Activated CD4-positive, alpha-beta T cell treated with anti-CD3 and anti-CD28 coated beads, Interleukin-2, amount 10 ng/mL, durations not matched to agents 24 days and 14 days (primary cell): Measurements from ENCODE around the gene SAMD4A. TPM values are rescaled to one million over a fixed set of nuclear protein-coding genes. Genes with fewer than 3 reads are reported as not detected.
A peak's percentile ranks its signal among the peaks of the same experiment; 100 is the strongest.

Experiments
- DNase-seq: peaks from one replicate; pipeline ENCODE4 v3.0.0; 2022
- H3K27ac Mint-ChIP-seq: one replicate; pipeline ENCODE4 v1.8.0; 2022; ENCODE audit warnings: mild to moderate bottlenecking, mixed read lengths
- H3K27me3 Mint-ChIP-seq: one replicate; pipeline ENCODE4 v1.8.0; 2022; ENCODE audit warnings: mixed read lengths
- H3K36me3 Mint-ChIP-seq: one replicate; pipeline ENCODE4 v1.8.0; 2022; ENCODE audit warnings: low read depth, mild to moderate bottlenecking, mixed read lengths
- H3K4me1 Mint-ChIP-seq: one replicate; pipeline ENCODE4 v1.8.0; 2021; ENCODE audit warnings: mixed read lengths
- H3K4me3 Mint-ChIP-seq: one replicate; pipeline ENCODE4 v1.8.0; 2022; ENCODE audit warnings: mild to moderate bottlenecking, moderate library complexity, mixed read lengths
- H3K9me3 Mint-ChIP-seq: one replicate; pipeline ENCODE4 v1.8.0; 2021; ENCODE audit warnings: mixed read lengths
- intact Hi-C: fragments of 100-400 bp; cut with micrococcal nuclease; formaldehyde crosslinking; loops from one replicate; pipeline ENCODE4 v1.15.1; 2023
- total RNA-seq: library from RNA; stranded (reverse); gene quantifications from 2 replicates; pipeline ENCODE4 v1.2.3, GENCODE V29; 2022

SAMD4A gene
- total RNA-seq, 1 donor from 2014 or later, result 4.6 TPM

- Mint-ChIP-seq H3K4me1 (peaks cover 35% of the 10 kb centered on the region), H3K9me3 (no peaks in the 10 kb centered on the region), H3K27me3 (peaks cover 33% of the 10 kb centered on the region), H3K27ac (no peak overlapping the region), H3K36me3 (no peaks in the 10 kb centered on the region), H3K4me3 (no peak overlapping the region)
- intact Hi-C loops, result loop anchor here (5.0 kb wide), 1 partner anchor 46 kb away; no protein-coding TSS in a partner anchor
- DNase-seq, result no peak
Observed at GRCh38 chr14:54686219-54686870, 119.4 kb downstream of the SAMD4A start.

GRCh38 chr14:54686871-54687749 is 120.2 kb downstream of the SAMD4A start:
- no peak overlapping the region for H3K27ac Mint-ChIP-seq

GRCh38 chr14:54687750-54688119 is 120.8 kb downstream of the SAMD4A start:
- Mint-ChIP-seq H3K36me3 (no peaks in the 10 kb centered on the region), H3K4me1 (peaks cover 37% of the 10 kb centered on the region), H3K27me3 (peaks cover 33% of the 10 kb centered on the region), H3K9me3 (no peaks in the 10 kb centered on the region), H3K27ac (no peak overlapping the region), H3K4me3 (no peak overlapping the region)
- no peak for DNase-seq
- intact Hi-C loops, result loop anchor here (1.0 to 5.0 kb wide), 2 partner anchors 45 to 86 kb away; no protein-coding TSS in a partner anchor

More at GRCh38 chr14:54686871-54687749, 120.2 kb downstream of the SAMD4A start:
- DNase-seq, result no peak
- no peak overlapping the region for H3K4me3 Mint-ChIP-seq
- H3K4me1 Mint-ChIP-seq, result peaks cover 37% of the 10 kb centered on the region
- no peaks in the 10 kb centered on the region for H3K9me3 Mint-ChIP-seq
- no peaks in the 10 kb centered on the region for H3K36me3 Mint-ChIP-seq
- H3K27me3 Mint-ChIP-seq, result peaks cover 33% of the 10 kb centered on the region
- intact Hi-C loops, result loop anchor here (5.0 kb wide), 1 partner anchor 45 kb away; no protein-coding TSS in a partner anchor

GRCh38 chr14:54688229-54688628 is 121.3 kb downstream of the SAMD4A start:
- H3K4me1 Mint-ChIP-seq, result peaks cover 37% of the 10 kb centered on the region
- H3K27ac Mint-ChIP-seq, result no peak overlapping the region
- intact Hi-C loops, result loop anchor here (1.0 to 5.0 kb wide), 2 partner anchors 44 to 85 kb away; no protein-coding TSS in a partner anchor
- no peak for DNase-seq
- no peaks in the 10 kb centered on the region for H3K9me3 Mint-ChIP-seq
- peaks cover 31% of the 10 kb centered on the region for H3K27me3 Mint-ChIP-seq
- H3K4me3 Mint-ChIP-seq, result no peak overlapping the region
- no peaks in the 10 kb centered on the region for H3K36me3 Mint-ChIP-seq

GRCh38 chr14:54689928-54690327 is 123.0 kb downstream of the SAMD4A start:
- H3K4me1 Mint-ChIP-seq, result peaks cover 30% of the 10 kb centered on the region
- H3K9me3 Mint-ChIP-seq, result no peaks in the 10 kb centered on the region
- H3K36me3 Mint-ChIP-seq, result no peaks in the 10 kb centered on the region
- no peak for DNase-seq
- H3K4me3 Mint-ChIP-seq, result no peak overlapping the region
- intact Hi-C loops, result loop anchor here (5.0 kb wide), 2 partner anchors 42 to 63 kb away; no protein-coding TSS in a partner anchor
- no peak overlapping the region for H3K27ac Mint-ChIP-seq
- H3K27me3 Mint-ChIP-seq, result peaks cover 40% of the 10 kb centered on the region

- Mint-ChIP-seq H3K27ac (peak overlapping the region; percentile 21), H3K36me3 (no peaks in the 10 kb centered on the region), H3K27me3 (peaks cover 37% of the 10 kb centered on the region), H3K4me1 (peaks cover 23% of the 10 kb centered on the region), H3K4me3 (no peak overlapping the region), H3K9me3 (no peaks in the 10 kb centered on the region)
- intact Hi-C loops, result loop anchor here (1.0 to 5.0 kb wide), 2 partner anchors 64 to 127 kb away; no protein-coding TSS in a partner anchor
- DNase-seq, result no peak
Observed at GRCh38 chr14:54690887-54691286, 124.0 kb downstream of the SAMD4A start.

GRCh38 chr14:54691525-54692283 is 124.8 kb downstream of the SAMD4A start:
- Mint-ChIP-seq H3K9me3 (no peaks in the 10 kb centered on the region), H3K4me3 (no peak overlapping the region), H3K27ac (no peak overlapping the region), H3K4me1 (peaks cover 23% of the 10 kb centered on the region), H3K36me3 (no peaks in the 10 kb centered on the region), H3K27me3 (peaks cover 33% of the 10 kb centered on the region)
- DNase-seq, result peak; percentile 82
- intact Hi-C loops, result loop anchor here (1.0 to 5.0 kb wide), 2 partner anchors 64 to 127 kb away; no protein-coding TSS in a partner anchor

- intact Hi-C loops, result loop anchor here (5.0 kb wide), 1 partner anchor 65 kb away; no protein-coding TSS in a partner anchor
- DNase-seq, result no peak
- peaks cover 23% of the 10 kb centered on the region for H3K4me1 Mint-ChIP-seq
- peaks cover 32% of the 10 kb centered on the region for H3K27me3 Mint-ChIP-seq
- H3K9me3 Mint-ChIP-seq, result no peaks in the 10 kb centered on the region
- H3K4me3 Mint-ChIP-seq, result no peak overlapping the region
- no peaks in the 10 kb centered on the region for H3K36me3 Mint-ChIP-seq
- no peak overlapping the region for H3K27ac Mint-ChIP-seq
Observed at GRCh38 chr14:54692284-54692772, 125.4 kb downstream of the SAMD4A start.

- H3K9me3 Mint-ChIP-seq, result no peaks in the 10 kb centered on the region
- H3K4me1 Mint-ChIP-seq, result peaks cover 12% of the 10 kb centered on the region
- no peaks in the 10 kb centered on the region for H3K36me3 Mint-ChIP-seq
- intact Hi-C loops, result loop anchor here (5.0 kb wide), 1 partner anchor 66 kb away; no protein-coding TSS in a partner anchor
- H3K4me3 Mint-ChIP-seq, result no peak overlapping the region
- peaks cover 30% of the 10 kb centered on the region for H3K27me3 Mint-ChIP-seq
- DNase-seq, result no peak
- no peak overlapping the region for H3K27ac Mint-ChIP-seq
Observed at GRCh38 chr14:54693761-54694160, 126.8 kb downstream of the SAMD4A start.

GRCh38 chr14:54695196-54695595 is 128.3 kb downstream of the SAMD4A start:
- no peak overlapping the region for H3K27ac Mint-ChIP-seq
- no peak for DNase-seq
- H3K36me3 Mint-ChIP-seq, result no peaks in the 10 kb centered on the region
- no peak overlapping the region for H3K4me3 Mint-ChIP-seq
- no peaks in the 10 kb centered on the region for H3K9me3 Mint-ChIP-seq
- peaks cover 35% of the 10 kb centered on the region for H3K27me3 Mint-ChIP-seq
- peaks cover 8% of the 10 kb centered on the region for H3K4me1 Mint-ChIP-seq
- intact Hi-C loops, result no loop called here

GRCh38 chr14:54697001-54697400 is 130.1 kb downstream of the SAMD4A start:
- H3K27ac Mint-ChIP-seq, result no peak overlapping the region
- no peaks in the 10 kb centered on the region for H3K9me3 Mint-ChIP-seq
- H3K36me3 Mint-ChIP-seq, result no peaks in the 10 kb centered on the region
- DNase-seq, result no peak
- no peak overlapping the region for H3K4me3 Mint-ChIP-seq
- intact Hi-C loops, result no loop called here
- H3K27me3 Mint-ChIP-seq, result peaks cover 40% of the 10 kb centered on the region
- H3K4me1 Mint-ChIP-seq, result peaks cover 6% of the 10 kb centered on the region

GRCh38 chr14:54697803-54698202 is 130.9 kb downstream of the SAMD4A start:
- Mint-ChIP-seq H3K27ac (no peak overlapping the region), H3K4me3 (no peak overlapping the region), H3K36me3 (peaks cover 2% of the 10 kb centered on the region), H3K27me3 (peaks cover 41% of the 10 kb centered on the region), H3K4me1 (peaks cover 6% of the 10 kb centered on the region), H3K9me3 (no peaks in the 10 kb centered on the region)
- no peak for DNase-seq
- intact Hi-C loops, result no loop called here

GRCh38 chr14:54698501-54698900 is 131.6 kb downstream of the SAMD4A start:
- Mint-ChIP-seq H3K27ac (no peak overlapping the region), H3K27me3 (peaks cover 38% of the 10 kb centered on the region), H3K9me3 (no peaks in the 10 kb centered on the region), H3K4me1 (peaks cover 6% of the 10 kb centered on the region), H3K4me3 (no peak overlapping the region), H3K36me3 (peaks cover 2% of the 10 kb centered on the region)
- intact Hi-C loops, result no loop called here
- no peak for DNase-seq
